ENCODE data around the gene SERPINB10. TPM values are rescaled to one million over a fixed set of nuclear protein-coding genes. Genes with fewer than 3 reads are reported as not detected.

SERPINB10 gene
- total RNA-seq, 2 experiments from 2014 or later: not detected

DNA sequence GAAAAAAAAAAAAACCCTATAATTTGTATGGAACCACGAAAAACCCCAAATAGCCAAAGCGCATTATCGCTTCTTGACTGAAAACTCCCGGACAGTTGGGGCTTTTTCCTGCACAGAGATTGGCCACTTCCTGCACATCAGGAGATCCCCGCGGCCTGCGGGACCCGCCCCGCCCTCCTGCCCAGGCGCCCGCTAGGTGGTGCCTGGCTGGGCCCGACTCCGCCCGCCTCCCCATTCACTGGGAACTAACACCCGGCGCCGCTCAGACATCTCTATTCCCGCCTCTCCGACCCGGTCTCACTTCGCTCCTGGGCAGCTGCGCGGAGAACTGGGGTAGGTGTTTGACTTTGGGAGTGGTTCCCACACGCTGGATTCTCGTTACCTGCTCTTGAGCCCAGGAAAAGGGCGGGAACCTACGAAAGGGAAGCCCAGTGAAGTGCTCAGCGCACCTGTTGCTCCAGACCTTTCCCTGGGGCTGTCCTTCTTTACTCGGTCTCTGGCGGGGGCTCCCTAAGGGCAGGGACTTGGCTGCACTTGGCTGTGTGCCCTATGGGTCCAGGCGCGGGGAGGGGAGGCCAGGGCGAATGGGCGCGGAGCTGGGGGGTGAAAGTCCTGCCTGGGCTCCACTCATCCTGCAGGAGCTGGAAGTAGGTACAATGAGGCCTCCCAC is 41.4 kb downstream of the SERPINB10 start, which contains the start of gene HMSD:
TSS of gene HMSD (plus strand) at position 234 of the 670 bp plus-strand sequence. CDS start 4,155 bp downstream, outside the sequence.
- H3K4me3 Mint-ChIP-seq: peak within 1 kb of the TSS; percentile 54
- intact Hi-C loops (cut with DNase I, micrococcal nuclease): no loop called here
- no peaks in the 10 kb centered on the region for H3K9me3 Mint-ChIP-seq
- ATAC-seq (ENCODE audit: poor library complexity) (peak; percentile 80), DNase-seq (peak in 12 of 14 experiments; percentile 12 to 81 (median 38))
- no peak within 1 kb of the TSS for H3K27ac Mint-ChIP-seq
- POLR2A ChIA-PET: no interaction called here
- TF ChIP-seq, protein P1, sequence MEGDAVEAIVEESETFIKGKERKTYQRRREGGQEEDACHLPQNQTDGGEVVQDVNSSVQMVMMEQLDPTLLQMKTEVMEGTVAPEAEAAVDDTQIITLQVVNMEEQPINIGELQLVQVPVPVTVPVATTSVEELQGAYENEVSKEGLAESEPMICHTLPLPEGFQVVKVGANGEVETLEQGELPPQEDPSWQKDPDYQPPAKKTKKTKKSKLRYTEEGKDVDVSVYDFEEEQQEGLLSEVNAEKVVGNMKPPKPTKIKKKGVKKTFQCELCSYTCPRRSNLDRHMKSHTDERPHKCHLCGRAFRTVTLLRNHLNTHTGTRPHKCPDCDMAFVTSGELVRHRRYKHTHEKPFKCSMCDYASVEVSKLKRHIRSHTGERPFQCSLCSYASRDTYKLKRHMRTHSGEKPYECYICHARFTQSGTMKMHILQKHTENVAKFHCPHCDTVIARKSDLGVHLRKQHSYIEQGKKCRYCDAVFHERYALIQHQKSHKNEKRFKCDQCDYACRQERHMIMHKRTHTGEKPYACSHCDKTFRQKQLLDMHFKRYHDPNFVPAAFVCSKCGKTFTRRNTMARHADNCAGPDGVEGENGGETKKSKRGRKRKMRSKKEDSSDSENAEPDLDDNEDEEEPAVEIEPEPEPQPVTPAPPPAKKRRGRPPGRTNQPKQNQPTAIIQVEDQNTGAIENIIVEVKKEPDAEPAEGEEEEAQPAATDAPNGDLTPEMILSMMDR (IDR thresholded peaks at IDR 0.05): peak; percentile 44
- no peaks in the 10 kb centered on the region for H3K9me3 ChIP-seq (ENCODE audit: control insufficient read depth in 1 of 2, insufficient read depth in 1 of 2, low read length in 2 of 2)
- H3K36me3 Mint-ChIP-seq (ENCODE audit: low read depth): no peaks in the 10 kb centered on the region
- peaks cover 38% of the 10 kb centered on the region for H3K27me3 Mint-ChIP-seq
- peaks cover 16% of the 10 kb centered on the region for H3K4me1 Mint-ChIP-seq (ENCODE audit: low read depth)
- H3K4me1 ChIP-seq (ENCODE audit: insufficient read depth, low read length): peaks cover 7% of the 10 kb centered on the region
- CTCF ChIA-PET: no interaction called here
- peak within 1 kb of the TSS; percentile 48 for H3K4me3 ChIP-seq (ENCODE audit: low read length)
- H3K36me3 ChIP-seq (ENCODE audit: insufficient read depth, low read length): no peaks in the 10 kb centered on the region
- peaks cover 1 to 4% of the 10 kb centered on the region in 2 experiments for H3K27me3 ChIP-seq (ENCODE audit: control insufficient read depth in 1 of 2, insufficient read depth in 2 of 2, low read length in 2 of 2)
- no peak within 1 kb of the TSS for H3K27ac ChIP-seq (ENCODE audit: low read depth in 1 of 2, low read length in 2 of 2)

DNA sequence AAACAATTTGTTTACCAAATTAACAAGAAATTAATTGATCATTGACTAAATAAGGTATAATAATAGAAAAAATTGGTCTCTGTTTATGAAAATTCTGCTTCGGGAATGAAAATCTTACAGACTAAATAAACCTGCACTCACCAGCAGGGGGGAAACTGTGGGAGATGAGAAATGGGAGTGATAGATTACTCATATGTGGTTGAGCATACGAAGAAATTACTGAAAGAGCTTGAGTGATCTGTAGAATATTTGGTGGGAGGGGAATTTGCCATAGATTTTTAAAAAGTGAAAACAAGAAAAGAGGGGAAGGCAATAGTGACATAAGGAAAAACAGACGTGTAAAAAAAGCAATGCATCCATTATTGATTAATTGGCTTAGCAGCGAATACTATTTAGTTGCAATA is 43.5 kb downstream of the SERPINB10 start:
- H3K9me3 ChIP-seq (ENCODE audit: control insufficient read depth in 1 of 2, insufficient read depth in 1 of 2, low read length in 2 of 2): no peaks in the 10 kb centered on the region
- H3K9me3 Mint-ChIP-seq: no peaks in the 10 kb centered on the region
- ChIA-PET CTCF (no interaction called here), POLR2A (no interaction called here)
- H3K36me3 ChIP-seq (ENCODE audit: insufficient read depth, low read length): no peaks in the 10 kb centered on the region
- intact Hi-C loops (cut with DNase I, micrococcal nuclease): loop anchor here in 1 of 2 experiments (5.0 kb wide), 1 partner anchor 36 kb away; no protein-coding TSS in a partner anchor
- no peak overlapping the region for H3K4me3 Mint-ChIP-seq
- no peaks in the 10 kb centered on the region for H3K36me3 Mint-ChIP-seq (ENCODE audit: low read depth)
- H3K27ac Mint-ChIP-seq: no peak overlapping the region
- no peak for DNase-seq
- peaks cover 0 to 12% of the 10 kb centered on the region in 2 experiments for H3K27me3 ChIP-seq (ENCODE audit: control insufficient read depth in 1 of 2, insufficient read depth in 2 of 2, low read length in 2 of 2)
- H3K4me1 Mint-ChIP-seq (ENCODE audit: low read depth): peaks cover 16% of the 10 kb centered on the region
- H3K4me1 ChIP-seq (ENCODE audit: insufficient read depth, low read length): peaks cover 7% of the 10 kb centered on the region
- H3K27ac ChIP-seq (ENCODE audit: low read depth in 1 of 2, low read length in 2 of 2): no peak overlapping the region
- ATAC-seq (ENCODE audit: poor library complexity): no peak
- H3K4me3 ChIP-seq (ENCODE audit: low read length): no peak overlapping the region
- peaks cover 31% of the 10 kb centered on the region for H3K27me3 Mint-ChIP-seq
- TF ChIP-seq, protein P1 (IDR thresholded peaks at IDR 0.05): no peak

DNA sequence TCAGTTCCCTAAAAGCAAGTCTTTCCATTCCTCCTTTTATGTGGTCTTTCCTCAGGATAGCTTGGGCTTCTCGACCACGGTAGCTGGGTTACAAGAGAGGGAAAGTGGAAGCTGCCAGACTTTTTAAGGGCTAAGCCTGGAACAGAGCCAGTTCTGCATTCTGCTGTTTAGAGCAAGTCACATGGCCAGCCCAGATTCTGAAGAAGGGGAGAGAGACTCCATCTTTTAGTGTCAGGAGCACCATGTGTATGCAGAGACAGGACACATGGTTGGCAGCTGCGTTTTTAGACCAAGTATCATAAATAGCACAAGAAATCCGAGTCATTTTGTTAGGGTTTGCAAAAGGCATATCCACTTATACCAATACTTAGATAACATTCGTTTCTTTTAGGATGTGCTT is 46.1 kb downstream of the SERPINB10 start:
- intact Hi-C loops (cut with DNase I, micrococcal nuclease): loop anchor here in 1 of 2 experiments (5.0 kb wide), 1 partner anchor 33 kb away; no protein-coding TSS in a partner anchor
- no peak overlapping the region for H3K27ac Mint-ChIP-seq
- H3K36me3 Mint-ChIP-seq (ENCODE audit: low read depth): no peaks in the 10 kb centered on the region
- DNase-seq (no peak), ATAC-seq (ENCODE audit: poor library complexity) (no peak)
- no peak overlapping the region for H3K27ac ChIP-seq (ENCODE audit: low read depth in 1 of 2, low read length in 2 of 2)
- no peak overlapping the region for H3K4me3 Mint-ChIP-seq
- H3K9me3 ChIP-seq (ENCODE audit: control insufficient read depth in 1 of 2, insufficient read depth in 1 of 2, low read length in 2 of 2): no peaks in the 10 kb centered on the region
- POLR2A ChIA-PET: interaction anchor here (1.2 kb wide), 1 partner anchor 17 kb away, joined by 3 read pairs; no protein-coding TSS in a partner anchor
- no peaks in the 10 kb centered on the region for H3K36me3 ChIP-seq (ENCODE audit: insufficient read depth, low read length)
- peaks cover 19% of the 10 kb centered on the region for H3K27me3 Mint-ChIP-seq
- TF ChIP-seq, protein P1 (IDR thresholded peaks at IDR 0.05): no peak
- H3K4me3 ChIP-seq (ENCODE audit: low read length): no peak overlapping the region
- H3K27me3 ChIP-seq (ENCODE audit: control insufficient read depth in 1 of 2, insufficient read depth in 2 of 2, low read length in 2 of 2): peaks cover 0 to 9% of the 10 kb centered on the region in 2 experiments
- peaks cover 7% of the 10 kb centered on the region for H3K4me1 ChIP-seq (ENCODE audit: insufficient read depth, low read length)
- no peaks in the 10 kb centered on the region for H3K9me3 Mint-ChIP-seq
- H3K4me1 Mint-ChIP-seq (ENCODE audit: low read depth): peaks cover 6% of the 10 kb centered on the region
- CTCF ChIA-PET: interaction anchor here (2.1 kb wide), 1 partner anchor 10 kb away, joined by 8 read pairs; no protein-coding TSS in a partner anchor
